PFSK-1 (cell line): Measurements from ENCODE around the gene EMSY.

ENCODE experiments used
- FOXP2 ChIP-seq: optimal IDR thresholded peaks from 2 replicates; pipeline ENCODE3; 2011; ENCODE audit warnings: borderline replicate concordance, control low read depth, inconsistent platforms; ENCODE audit not compliant: insufficient read depth; ENCODE audit errors: extremely low read length, extremely low read depth
- POLR2AphosphoS5 ChIP-seq: IDR thresholded peaks from 2 replicates; pipeline ENCODE4 v1.6.1; 2012; ENCODE audit warnings: low read depth, mild to moderate bottlenecking, control low read depth, low read length, moderate library complexity
- REST ChIP-seq, 2 experiments: IDR thresholded peaks; 2 replicates each; pipeline versions ENCODE4 v1.6.1 to v1.8.0; 2011 to 2012; ENCODE audit warnings: low read depth in 2 of 2, low read length in 2 of 2, control low read depth in 1 of 2, inconsistent platforms in 1 of 2, mild to moderate bottlenecking in 1 of 2, moderate library complexity in 1 of 2; ENCODE audit not compliant: insufficient read depth in 1 of 2
- SIN3A ChIP-seq: IDR thresholded peaks from 2 replicates; pipeline ENCODE4 v1.6.1; 2012; ENCODE audit warnings: mild to moderate bottlenecking, low read length, moderate library complexity, borderline replicate concordance; ENCODE audit not compliant: insufficient read depth
- TAF1 ChIP-seq: IDR thresholded peaks from 2 replicates; pipeline ENCODE4 v1.6.1; 2012; ENCODE audit warnings: low read length, control low read depth, borderline replicate concordance; ENCODE audit not compliant: insufficient read depth

The EMSY gene

DNA sequence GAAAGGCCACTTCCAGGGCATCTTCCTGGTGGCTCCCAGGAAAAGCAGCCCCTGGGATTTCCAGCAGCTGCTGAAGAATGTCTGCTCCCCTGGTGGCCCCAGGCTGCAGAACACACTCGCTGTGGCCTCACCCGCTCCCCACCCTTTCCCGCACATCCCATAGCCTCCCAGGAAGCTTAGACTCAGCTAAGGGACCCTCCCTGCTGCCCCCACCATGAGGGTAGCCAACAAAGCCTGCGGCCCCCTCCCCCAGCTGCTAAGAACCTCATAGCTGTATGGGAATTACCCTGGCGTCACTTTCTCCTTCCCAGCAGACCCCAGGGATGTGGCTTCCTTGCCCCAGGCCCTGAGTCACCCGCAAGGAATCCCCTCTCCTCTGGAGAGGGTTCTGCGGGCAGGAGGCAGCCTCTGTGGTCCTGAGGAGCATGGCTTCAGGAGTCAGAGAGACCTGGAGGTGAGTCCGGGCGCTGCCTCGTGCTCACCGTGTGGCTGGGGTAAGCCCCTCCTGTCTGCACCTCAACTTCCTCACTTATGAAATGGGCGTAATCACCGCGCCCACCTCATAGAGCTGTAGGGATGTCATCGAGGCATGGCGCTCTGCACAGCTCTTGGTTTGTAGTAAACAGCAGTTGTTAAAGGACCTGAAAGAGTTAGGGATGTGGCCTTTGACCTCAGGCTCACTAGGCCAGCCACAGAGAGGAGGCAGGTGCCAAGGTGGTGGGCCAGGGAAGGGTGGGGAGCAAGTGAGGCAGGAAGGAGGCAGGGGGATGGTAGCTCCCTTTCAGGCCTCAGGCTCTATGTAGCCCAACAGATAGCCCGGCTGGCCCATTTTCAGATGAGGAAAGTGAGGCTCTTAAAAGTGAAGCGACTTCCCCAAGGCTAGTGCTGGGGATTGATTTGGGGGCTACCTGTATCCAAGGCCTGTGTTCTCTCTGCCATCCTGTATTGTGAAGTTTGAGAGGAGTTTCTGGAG, 154.5 kb downstream of the EMSY start:
- TF ChIP-seq SIN3A (no peak), REST (IDR thresholded peaks at IDR 0.05; ENCODE audit: insufficient read depth in 1 of 2, low read depth in 2 of 2, low read length in 2 of 2) (no peak), TAF1 (no peak), FOXP2 (no peak), POLR2AphosphoS5 (no peak)

DNA sequence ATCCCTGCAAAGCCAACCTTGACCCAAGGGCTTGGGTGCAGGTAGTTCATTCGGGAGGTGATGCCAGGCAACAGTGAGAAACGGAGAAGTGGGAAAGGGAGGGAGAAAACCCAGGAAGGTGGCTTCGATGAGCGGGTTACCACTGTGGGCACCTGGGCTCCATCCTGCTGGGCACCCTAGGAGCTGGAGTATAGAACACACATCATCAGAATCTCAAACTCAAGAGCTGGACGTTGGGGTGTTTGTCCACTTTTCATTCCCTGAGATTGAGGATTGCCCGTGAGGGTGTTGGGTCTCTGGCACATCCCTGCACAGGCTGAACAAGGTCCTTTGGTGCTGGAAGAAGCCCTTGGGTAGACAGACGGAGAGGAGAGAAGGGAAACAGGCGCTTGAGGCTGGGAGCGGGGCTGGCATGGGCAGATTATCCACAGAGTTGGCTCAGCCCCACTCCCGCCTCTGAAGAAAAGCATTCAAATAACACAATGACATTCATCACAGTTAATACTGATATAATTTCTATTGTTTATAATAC, 155.4 kb downstream of the EMSY start:
- TF ChIP-seq REST (IDR thresholded peaks at IDR 0.05; ENCODE audit: insufficient read depth in 1 of 2, low read depth in 2 of 2, low read length in 2 of 2) (no peak), TAF1 (no peak), FOXP2 (no peak), POLR2AphosphoS5 (no peak), SIN3A (no peak)

DNA sequence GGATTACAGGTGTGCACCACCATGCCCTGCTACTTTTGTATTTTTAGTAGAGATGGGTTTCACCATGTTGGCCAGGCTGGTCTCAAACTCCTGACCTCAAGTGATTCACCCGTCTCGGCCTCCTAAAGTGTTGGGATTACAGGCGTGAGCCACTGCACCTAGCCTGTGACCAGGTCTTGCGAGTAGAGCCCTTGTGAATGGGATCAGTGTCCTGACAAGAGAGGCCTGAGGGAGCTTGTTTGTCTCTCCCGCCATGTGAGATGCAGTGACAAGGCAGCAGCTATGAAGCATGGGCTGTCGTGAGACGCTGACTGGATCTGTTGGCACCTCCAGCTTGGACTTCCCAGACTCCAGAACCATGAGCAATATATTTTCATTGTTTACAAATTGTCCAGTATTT, 156.5 kb downstream of the EMSY start:
- TF ChIP-seq FOXP2 (no peak), REST (IDR thresholded peaks at IDR 0.05; ENCODE audit: insufficient read depth in 1 of 2, low read depth in 2 of 2, low read length in 2 of 2) (no peak), SIN3A (no peak), POLR2AphosphoS5 (no peak), TAF1 (no peak)

- no peak for TF ChIP-seq POLR2AphosphoS5
- TF ChIP-seq FOXP2 = no peak
- no peak for TF ChIP-seq REST (IDR thresholded peaks at IDR 0.05; ENCODE audit: insufficient read depth in 1 of 2, low read depth in 2 of 2, low read length in 2 of 2)
- no peak for TF ChIP-seq SIN3A
- no peak for TF ChIP-seq TAF1
Measured at GRCh38 chr11:76601724-76602123, 156.9 kb downstream of the EMSY start.
